ENCODE measurements around the gene RASSF5.

Gene RASSF5

GRCh38 chr1:206514813-206515387, 7.6 kb downstream of the RASSF5 start:
- no peak for DNase-seq (ENCODE audit: low read depth)

GRCh38 chr1:206516728-206516990, 9.3 kb downstream of the RASSF5 start:
- DNase-seq (ENCODE audit: low read depth) = no peak

- DNase-seq (ENCODE audit: low read depth) = no peak
These were observed 10.5 kb downstream of the RASSF5 start for GRCh38 chr1:206517784-206518183.

GRCh38 chr1:206518206-206518605, 10.9 kb downstream of the RASSF5 start:
- no peak for DNase-seq (ENCODE audit: low read depth)

GRCh38 chr1:206518743-206519142, 11.4 kb downstream of the RASSF5 start:
- DNase-seq (ENCODE audit: low read depth) = no peak

- DNase-seq (ENCODE audit: low read depth) = no peak
These were observed 13.8 kb downstream of the RASSF5 start for GRCh38 chr1:206521127-206521526.

GRCh38 chr1:206521694-206522402, 14.5 kb downstream of the RASSF5 start:
- no peak for DNase-seq (ENCODE audit: low read depth)

- no peak for DNase-seq (ENCODE audit: low read depth)
These were observed 17.5 kb downstream of the RASSF5 start for GRCh38 chr1:206524739-206525364.

GRCh38 chr1:206526064-206526911, 19.0 kb downstream of the RASSF5 start:
- DNase-seq (ENCODE audit: low read depth) = no peak

GRCh38 chr1:206529425-206529824, 22.1 kb downstream of the RASSF5 start:
- no peak for DNase-seq (ENCODE audit: low read depth)

- DNase-seq (ENCODE audit: low read depth) = no peak
These were observed 25.0 kb downstream of the RASSF5 start for GRCh38 chr1:206532368-206532767.

GRCh38 chr1:206534552-206534951, 27.2 kb downstream of the RASSF5 start:
- DNase-seq (ENCODE audit: low read depth) = no peak

- DNase-seq (ENCODE audit: low read depth) = no peak
These were observed 28.5 kb downstream of the RASSF5 start for GRCh38 chr1:206535853-206536188.

GRCh38 chr1:206537141-206537540, 29.8 kb downstream of the RASSF5 start:
- DNase-seq (ENCODE audit: low read depth) = peak; percentile 38

GRCh38 chr1:206538086-206538770, 30.9 kb downstream of the RASSF5 start:
- no peak for DNase-seq (ENCODE audit: low read depth)

- no peak for DNase-seq (ENCODE audit: low read depth)
These were observed 31.7 kb downstream of the RASSF5 start for GRCh38 chr1:206538901-206539640.

- no peak for DNase-seq (ENCODE audit: low read depth)
These were observed 32.9 kb downstream of the RASSF5 start for GRCh38 chr1:206540044-206540780.

- DNase-seq (ENCODE audit: low read depth) = no peak
These were observed 34.0 kb downstream of the RASSF5 start for GRCh38 chr1:206541236-206541833.

- DNase-seq (ENCODE audit: low read depth) = no peak
These were observed 37.4 kb downstream of the RASSF5 start for GRCh38 chr1:206544562-206545257.

- DNase-seq (ENCODE audit: low read depth) = no peak
These were observed 38.0 kb downstream of the RASSF5 start for GRCh38 chr1:206545351-206545750.

Measured in non-pigmented ciliary epithelial cell (primary cell).